Measurements from ENCODE around the gene SLC39A1.

The SLC39A1 gene

DNA sequence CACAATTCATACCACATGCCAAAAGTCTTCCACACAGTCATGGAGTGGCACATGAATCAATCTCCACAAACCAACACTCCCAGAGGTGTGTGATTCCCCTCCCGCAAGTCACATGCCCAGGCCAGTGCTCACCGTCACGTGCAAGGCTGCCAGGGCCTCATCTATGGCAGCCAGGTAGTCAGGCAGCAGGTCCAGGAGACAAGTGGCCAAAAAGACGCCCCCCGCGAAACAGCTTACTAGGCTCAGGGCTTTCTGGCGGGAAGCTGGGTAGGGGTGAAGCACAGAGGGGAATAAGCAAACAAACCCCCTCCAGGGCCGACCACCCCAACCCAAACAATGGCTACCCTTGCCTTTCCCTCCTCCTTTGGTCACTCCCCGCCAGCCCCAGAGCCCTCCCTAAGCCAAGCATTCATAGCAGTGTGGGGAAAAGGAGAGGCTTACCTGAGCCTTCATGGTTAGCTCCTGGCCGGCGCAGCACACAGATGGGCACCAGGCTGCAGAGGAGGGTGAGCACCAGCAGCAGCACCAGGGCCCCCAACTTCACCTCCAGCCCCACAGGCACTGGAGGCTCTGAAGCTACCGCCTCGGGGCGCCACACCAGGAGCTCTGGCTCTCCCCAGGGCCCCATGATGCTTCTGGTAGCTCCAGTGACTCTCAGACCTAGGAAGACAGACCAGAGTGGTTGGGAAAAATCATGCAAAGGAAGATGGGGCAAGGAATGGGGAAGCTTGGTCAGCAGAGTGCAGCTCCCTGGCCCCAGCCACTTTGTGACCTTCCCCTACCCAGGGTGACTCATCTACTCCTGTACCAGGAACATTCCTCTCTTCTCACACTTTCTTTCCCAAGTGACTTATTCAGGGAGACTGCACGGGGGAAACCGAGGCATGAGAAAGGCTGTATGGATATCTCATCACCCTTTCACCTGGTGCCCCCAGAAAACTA, 978 bp downstream of the SLC39A1 start:
- no peaks in the 10 kb centered on the region for H3K27me3 Mint-ChIP-seq

GRCh38 chr1:153961421-153961820, 1.9 kb downstream of the SLC39A1 start:
- peaks cover 51% of the 10 kb centered on the region for H3K4me1 Mint-ChIP-seq
- no peaks in the 10 kb centered on the region for H3K27me3 Mint-ChIP-seq
- no peak overlapping the region for H3K4me3 Mint-ChIP-seq
- H3K36me3 Mint-ChIP-seq = peaks cover 1% of the 10 kb centered on the region
- peak overlapping the region; percentile 0 for H3K27ac Mint-ChIP-seq
- no peaks in the 10 kb centered on the region for H3K9me3 Mint-ChIP-seq

More for the DNA sequence above, 978 bp downstream of the SLC39A1 start:
- Mint-ChIP-seq H3K27ac (peak overlapping the region; percentile 93), H3K4me3 (peak overlapping the region; percentile 93), H3K36me3 (peaks cover 1% of the 10 kb centered on the region), H3K9me3 (no peaks in the 10 kb centered on the region), H3K4me1 (peaks cover 50% of the 10 kb centered on the region)

DNA sequence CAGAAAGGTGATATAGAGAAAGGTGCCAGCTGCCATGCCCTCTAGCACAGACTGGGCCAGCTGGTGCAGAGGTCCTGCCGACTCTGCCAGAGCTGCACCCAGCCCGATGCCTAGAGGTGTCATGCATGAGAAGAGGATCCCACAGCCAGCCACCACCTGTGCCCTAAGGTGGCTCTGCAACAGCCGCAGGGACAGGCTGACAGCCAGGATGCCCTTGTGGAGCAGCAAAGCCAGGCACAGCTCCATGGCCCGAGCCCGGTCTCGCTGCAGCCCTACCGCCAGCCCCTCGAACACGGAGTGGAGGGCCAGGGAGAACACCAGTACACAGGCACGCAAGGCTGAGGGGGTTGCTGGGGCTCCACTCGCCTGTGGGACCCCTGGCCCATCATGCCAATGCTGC, 3.1 kb downstream of the SLC39A1 start:
- Mint-ChIP-seq H3K27ac (no peak overlapping the region), H3K27me3 (no peaks in the 10 kb centered on the region), H3K36me3 (peaks cover 1% of the 10 kb centered on the region), H3K4me1 (peaks cover 51% of the 10 kb centered on the region), H3K4me3 (no peak overlapping the region), H3K9me3 (no peaks in the 10 kb centered on the region)

DNA sequence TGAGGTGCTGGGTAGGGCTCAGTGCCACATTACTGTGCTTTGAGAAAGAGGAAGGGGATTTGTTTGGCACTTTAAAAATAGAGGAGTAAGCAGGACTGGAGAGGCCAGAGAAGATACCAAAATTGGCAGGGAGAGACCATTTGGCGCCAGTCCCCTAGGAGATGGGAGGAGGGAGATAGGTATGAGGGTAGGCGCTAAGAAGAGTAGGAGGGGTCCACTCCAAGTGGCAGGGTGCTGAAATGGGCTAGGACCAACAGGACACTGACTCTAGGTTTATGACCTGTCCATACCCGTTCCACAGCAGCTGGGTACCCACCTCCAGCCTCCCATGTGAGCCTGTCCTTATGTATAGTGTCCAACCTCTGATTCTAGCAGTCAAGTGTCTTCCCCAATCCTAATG, 3.9 kb downstream of the SLC39A1 start:
- Mint-ChIP-seq H3K4me1 (peaks cover 56% of the 10 kb centered on the region), H3K36me3 (peaks cover 1% of the 10 kb centered on the region), H3K4me3 (no peak overlapping the region), H3K9me3 (no peaks in the 10 kb centered on the region), H3K27ac (no peak overlapping the region), H3K27me3 (no peaks in the 10 kb centered on the region)

DNA sequence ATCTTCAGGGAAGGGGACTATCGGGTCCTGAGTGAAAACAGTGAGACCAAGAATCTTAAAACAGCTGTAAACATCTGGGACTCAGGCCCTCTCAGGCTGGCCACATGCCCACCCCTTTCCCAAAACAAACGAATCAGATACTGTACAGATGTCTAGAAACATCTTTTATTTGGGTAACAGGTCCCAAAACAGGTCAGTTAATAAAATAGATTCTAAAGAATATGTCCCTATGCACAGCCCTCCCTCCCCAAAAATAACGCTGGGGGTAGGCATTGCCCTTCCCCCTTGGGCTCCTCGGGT, 4.4 kb downstream of the SLC39A1 start:
- Mint-ChIP-seq H3K27me3 (no peaks in the 10 kb centered on the region), H3K4me1 (peaks cover 57% of the 10 kb centered on the region), H3K4me3 (peak overlapping the region; percentile 95), H3K9me3 (no peaks in the 10 kb centered on the region), H3K27ac (peak overlapping the region; percentile 96), H3K36me3 (peaks cover 1% of the 10 kb centered on the region)

GRCh38 chr1:153958111-153958960, 5.0 kb downstream of the SLC39A1 start, which contains the start of gene CRTC2:
TSS of gene CRTC2 (minus strand) at chr1:153958612. CDS start at chr1:153958497, 115 bp downstream.
- Mint-ChIP-seq H3K27me3 (no peaks in the 10 kb centered on the region), H3K4me1 (peaks cover 56% of the 10 kb centered on the region), H3K9me3 (no peaks in the 10 kb centered on the region), H3K27ac (peak within 1 kb of the TSS; percentile 96), H3K36me3 (peaks cover 1% of the 10 kb centered on the region), H3K4me3 (peak within 1 kb of the TSS; percentile 95)

- peak overlapping the region; percentile 95 for H3K4me3 Mint-ChIP-seq
- H3K9me3 Mint-ChIP-seq = no peaks in the 10 kb centered on the region
- H3K27ac Mint-ChIP-seq = peak overlapping the region; percentile 96
- peaks cover 1% of the 10 kb centered on the region for H3K36me3 Mint-ChIP-seq
- no peaks in the 10 kb centered on the region for H3K27me3 Mint-ChIP-seq
- H3K4me1 Mint-ChIP-seq = peaks cover 55% of the 10 kb centered on the region
Measured at GRCh38 chr1:153957744-153958110, 5.6 kb downstream of the SLC39A1 start.

GRCh38 chr1:153956997-153957715, 6.2 kb downstream of the SLC39A1 start:
- Mint-ChIP-seq H3K27ac (peak overlapping the region; percentile 96), H3K36me3 (peaks cover under 1% of the 10 kb centered on the region), H3K4me3 (peak overlapping the region; percentile 95), H3K4me1 (peaks cover 50% of the 10 kb centered on the region), H3K9me3 (no peaks in the 10 kb centered on the region), H3K27me3 (no peaks in the 10 kb centered on the region)

GRCh38 chr1:153954826-153955225, 8.5 kb downstream of the SLC39A1 start:
- H3K36me3 Mint-ChIP-seq = peaks cover 10% of the 10 kb centered on the region
- no peaks in the 10 kb centered on the region for H3K9me3 Mint-ChIP-seq
- H3K27me3 Mint-ChIP-seq = no peaks in the 10 kb centered on the region
- H3K27ac Mint-ChIP-seq = peak overlapping the region; percentile 93
- H3K4me3 Mint-ChIP-seq = no peak overlapping the region
- H3K4me1 Mint-ChIP-seq = peaks cover 50% of the 10 kb centered on the region

DNA sequence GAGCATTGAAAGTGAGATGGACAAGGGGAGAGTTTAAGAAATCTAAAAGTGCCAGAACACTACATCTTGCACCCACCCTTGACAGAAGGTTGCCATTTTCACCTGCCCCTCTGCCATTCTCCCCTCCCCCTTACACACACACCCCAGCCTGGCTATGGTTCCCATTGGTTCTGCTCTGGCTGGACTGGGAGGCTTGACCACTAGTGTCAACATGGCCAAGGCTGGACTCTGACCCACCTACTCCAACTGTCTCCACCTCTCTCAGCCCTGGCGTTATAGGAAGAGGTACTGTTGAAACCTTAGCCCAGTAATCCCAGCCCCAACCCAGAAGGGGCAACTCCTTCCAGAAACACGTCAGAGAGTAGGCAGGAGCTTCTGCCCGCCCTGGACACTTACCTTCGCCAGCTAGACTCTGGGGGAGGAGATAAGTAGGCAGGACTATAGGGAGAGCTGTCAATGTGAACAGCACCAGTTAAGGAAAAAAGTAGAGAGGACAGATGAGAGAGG, 9.4 kb downstream of the SLC39A1 start:
- H3K4me1 Mint-ChIP-seq = peaks cover 50% of the 10 kb centered on the region
- peak overlapping the region; percentile 34 for H3K4me3 Mint-ChIP-seq
- H3K27me3 Mint-ChIP-seq = no peaks in the 10 kb centered on the region
- H3K27ac Mint-ChIP-seq = peak overlapping the region; percentile 93
- peaks cover 10% of the 10 kb centered on the region for H3K36me3 Mint-ChIP-seq
- no peaks in the 10 kb centered on the region for H3K9me3 Mint-ChIP-seq

DNA sequence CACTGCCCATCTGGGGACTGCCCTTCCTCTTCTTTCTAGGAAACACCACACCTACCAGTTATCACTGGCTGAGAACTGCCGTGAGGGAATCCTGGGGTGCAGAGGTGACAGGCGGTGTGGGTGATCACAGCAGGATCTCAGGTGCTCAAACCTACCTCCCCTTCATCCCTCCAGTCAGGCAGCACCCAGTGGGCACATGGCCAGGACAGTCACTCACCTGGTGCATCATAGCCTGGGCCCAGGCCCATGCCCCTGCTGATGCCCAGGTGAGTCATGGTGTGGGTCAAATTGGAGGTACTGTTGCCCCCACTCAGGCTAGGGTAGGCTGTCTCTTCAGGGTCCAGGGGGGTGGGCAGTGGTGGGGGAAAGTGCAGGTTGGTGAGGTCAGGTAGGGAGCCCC, 11.5 kb downstream of the SLC39A1 start:
- Mint-ChIP-seq H3K4me1 (peaks cover 41% of the 10 kb centered on the region), H3K36me3 (peaks cover 12% of the 10 kb centered on the region), H3K9me3 (no peaks in the 10 kb centered on the region), H3K4me3 (no peak overlapping the region), H3K27me3 (no peaks in the 10 kb centered on the region), H3K27ac (peak overlapping the region; percentile 55)

GRCh38 chr1:153951183-153951582, 12.2 kb downstream of the SLC39A1 start:
- Mint-ChIP-seq H3K27me3 (no peaks in the 10 kb centered on the region), H3K36me3 (peaks cover 12% of the 10 kb centered on the region), H3K9me3 (no peaks in the 10 kb centered on the region), H3K4me1 (peaks cover 34% of the 10 kb centered on the region), H3K4me3 (no peak overlapping the region), H3K27ac (peak overlapping the region; percentile 96)

GRCh38 chr1:153946622-153947241, 16.6 kb downstream of the SLC39A1 start, which contains the start of gene DENND4B:
TSS of gene DENND4B (minus strand) at chr1:153946718. CDS start at chr1:153944374, 2,344 bp downstream.
- Mint-ChIP-seq H3K36me3 (peaks cover 13% of the 10 kb centered on the region), H3K27ac (peak within 1 kb of the TSS; percentile 95), H3K4me3 (peak within 1 kb of the TSS; percentile 90), H3K9me3 (no peaks in the 10 kb centered on the region), H3K4me1 (peaks cover 37% of the 10 kb centered on the region), H3K27me3 (no peaks in the 10 kb centered on the region)

DNA sequence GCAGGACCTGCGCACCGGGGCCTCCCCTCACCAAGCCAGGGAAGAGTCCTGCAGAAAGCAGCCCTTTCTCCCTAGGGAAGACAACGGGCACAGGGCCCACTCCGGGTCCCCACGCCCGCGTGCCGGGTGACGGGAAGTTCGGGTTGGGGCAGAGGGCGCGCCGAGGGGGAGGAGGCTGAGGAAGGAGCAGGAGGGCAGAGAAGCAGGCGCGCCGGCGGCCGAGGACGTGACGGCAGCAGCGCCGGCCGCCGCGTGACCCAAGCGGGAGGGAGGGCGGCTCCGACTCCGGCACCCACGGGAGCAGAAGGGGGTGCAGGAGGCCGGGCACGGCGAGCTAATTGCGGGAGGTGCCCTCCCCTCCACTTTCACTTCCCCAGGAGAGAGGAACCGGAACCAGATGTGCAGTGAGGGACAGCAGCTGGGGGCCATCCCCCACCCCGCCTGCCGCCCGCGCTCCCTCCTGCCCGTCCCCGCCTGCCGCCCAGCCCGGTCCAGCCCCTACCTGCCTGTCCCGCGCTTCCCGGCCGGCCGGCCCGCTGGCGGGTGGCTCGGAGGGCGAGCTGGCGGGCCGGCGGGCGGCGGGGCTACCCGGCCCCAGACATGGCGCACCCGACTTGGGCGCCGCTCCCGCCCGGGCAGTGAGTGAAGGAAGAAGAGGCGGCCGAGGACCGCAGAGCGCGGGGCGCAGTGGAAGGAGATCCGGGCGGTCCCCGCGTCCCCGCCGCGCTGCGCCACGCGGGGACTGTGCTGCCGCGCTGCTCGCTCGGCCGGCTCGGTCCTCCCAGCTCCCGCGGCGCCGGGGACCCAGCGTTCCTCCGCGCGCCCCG, 17.3 kb downstream of the SLC39A1 start:
- peaks cover 41% of the 10 kb centered on the region for H3K4me1 Mint-ChIP-seq
- H3K9me3 Mint-ChIP-seq = no peaks in the 10 kb centered on the region
- H3K27ac Mint-ChIP-seq = peak overlapping the region; percentile 95
- H3K36me3 Mint-ChIP-seq = peaks cover 13% of the 10 kb centered on the region
- H3K27me3 Mint-ChIP-seq = no peaks in the 10 kb centered on the region
- peak overlapping the region; percentile 90 for H3K4me3 Mint-ChIP-seq

All from activated naive CD4-positive, alpha-beta T cell treated with anti-CD3 and anti-CD28 coated beads, Interleukin-2, amount 50 U/mL, for 24 hours (primary cell).